ENCODE results near the gene EPB41L2.

GRCh38 chr6:130936933-130937332 lies 126.1 kb downstream of the EPB41L2 start:
- TF ChIP-seq CTCF (IDR thresholded peaks at IDR 0.05; ENCODE audit: poor library complexity) (no peak), EZH2phosphoT487 (IDR thresholded peaks at IDR 0.05; ENCODE audit: low read depth, severe bottlenecking, unreplicated experiment) (no peak)
